ENCODE results near the gene NES.

NES gene

DNA sequence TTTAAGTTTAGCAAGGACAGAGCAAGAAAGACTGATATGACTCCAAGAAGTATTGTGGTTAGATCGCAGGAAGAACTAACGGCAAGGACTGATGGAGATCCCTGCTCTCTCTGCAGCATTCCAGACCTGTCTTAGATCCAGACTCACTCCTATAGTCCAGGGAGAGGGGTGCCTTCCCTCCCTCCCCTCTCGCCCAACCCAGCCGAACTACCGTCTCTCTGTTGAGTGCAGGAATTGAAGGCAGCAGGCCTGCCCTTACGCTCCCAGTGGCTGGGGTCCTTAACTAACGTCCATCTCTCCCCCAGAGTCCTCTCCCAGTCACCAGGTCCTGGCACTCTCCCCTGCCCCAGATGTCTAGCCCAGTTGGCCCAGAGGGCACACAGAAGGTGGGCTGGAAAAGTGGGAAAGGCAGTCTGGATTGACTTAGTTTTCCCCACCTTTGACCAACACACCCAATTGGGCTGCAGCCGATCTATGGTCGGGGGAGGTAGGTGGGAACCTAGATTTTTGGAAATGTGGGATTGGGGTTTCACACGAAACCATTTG is 27.0 kb upstream of the NES start:
- H3K4me3 ChIP-seq (ENCODE audit: low read depth, low read length): peak overlapping the region; percentile 49
- TF ChIP-seq CTCF (conservative IDR thresholded peaks at IDR 0.05; ENCODE audit: low read depth, low read length): no peak
- no peak for DNase-seq (ENCODE audit: low read depth)

DNA sequence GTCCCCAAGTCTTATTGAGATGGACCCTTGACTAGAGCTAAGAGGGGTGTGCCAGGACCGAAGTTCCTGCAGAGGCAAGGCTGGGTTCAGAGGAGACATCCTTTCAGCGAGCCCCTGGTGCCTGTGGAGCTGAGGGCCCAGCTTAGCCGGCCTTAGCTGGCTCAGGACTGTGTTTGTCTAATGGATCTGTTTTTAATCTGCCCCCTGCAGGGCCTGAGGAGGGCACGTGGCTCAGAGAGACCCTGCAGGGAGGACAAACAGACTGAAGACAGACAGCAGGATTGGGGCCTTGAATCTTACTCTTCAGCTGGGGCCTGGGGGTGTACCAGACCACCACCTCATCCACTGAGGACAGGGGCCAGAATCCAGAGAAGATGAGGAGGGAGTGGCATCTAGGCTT is 26.5 kb upstream of the NES start:
- DNase-seq (ENCODE audit: low read depth): peak; percentile 69
- peak overlapping the region; percentile 3 for H3K4me3 ChIP-seq (ENCODE audit: low read depth, low read length)
- peak; percentile 21 for TF ChIP-seq CTCF (conservative IDR thresholded peaks at IDR 0.05; ENCODE audit: low read depth, low read length)

DNA sequence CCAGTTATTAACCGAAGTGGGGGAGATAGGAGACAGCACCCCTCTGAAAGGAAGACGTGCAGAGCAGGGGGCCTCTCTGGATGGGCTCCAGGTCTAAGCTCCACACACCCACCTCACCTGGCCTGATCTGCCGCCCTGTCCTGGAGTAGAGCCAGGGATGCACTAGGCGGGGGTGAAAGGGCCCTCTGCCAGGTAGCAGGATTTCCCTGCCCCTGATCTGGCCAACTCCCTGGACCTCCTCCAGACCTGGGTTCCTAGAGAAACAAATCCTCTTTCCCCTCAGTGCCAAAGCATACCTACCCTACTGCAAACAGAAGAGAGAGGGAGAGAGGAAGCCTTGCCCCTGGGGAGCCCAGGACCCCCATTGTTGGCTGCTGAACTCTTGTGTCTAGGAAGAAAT is 26.1 kb upstream of the NES start:
- DNase-seq (ENCODE audit: low read depth): no peak
- TF ChIP-seq CTCF (conservative IDR thresholded peaks at IDR 0.05; ENCODE audit: low read depth, low read length): no peak
- H3K4me3 ChIP-seq (ENCODE audit: low read depth, low read length): peak overlapping the region; percentile 3

GRCh38 chr1:156700736-156701531 is 23.7 kb upstream of the NES start:
- no peak for DNase-seq (ENCODE audit: low read depth)
- TF ChIP-seq CTCF (conservative IDR thresholded peaks at IDR 0.05; ENCODE audit: low read depth, low read length): no peak
- no peak overlapping the region for H3K4me3 ChIP-seq (ENCODE audit: low read depth, low read length)

DNA sequence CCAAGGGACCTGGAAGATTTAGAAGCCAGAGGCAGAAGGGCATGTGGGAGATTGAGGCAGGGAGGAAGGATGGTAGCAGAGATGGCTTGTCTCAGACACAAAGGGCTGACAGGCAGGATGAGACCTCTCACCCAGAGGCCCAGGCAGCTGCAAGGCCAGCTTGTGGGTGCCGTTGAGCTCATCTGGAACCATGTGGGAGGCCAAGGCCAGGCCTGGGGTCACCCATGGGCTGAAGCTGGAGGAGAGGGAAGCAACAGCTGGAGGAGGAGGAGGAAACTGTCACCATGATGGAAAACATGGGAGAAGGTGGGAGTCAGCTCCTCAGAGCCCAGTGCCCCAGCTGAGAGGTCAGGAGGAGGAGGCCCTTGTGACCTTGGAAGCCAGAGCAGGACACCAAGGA is 21.8 kb upstream of the NES start:
- H3K4me3 ChIP-seq (ENCODE audit: low read depth, low read length): no peak overlapping the region
- DNase-seq (ENCODE audit: low read depth): no peak
- no peak for TF ChIP-seq CTCF (conservative IDR thresholded peaks at IDR 0.05; ENCODE audit: low read depth, low read length)

GRCh38 chr1:156697481-156697880 is 20.3 kb upstream of the NES start:
- TF ChIP-seq CTCF (conservative IDR thresholded peaks at IDR 0.05; ENCODE audit: low read depth, low read length): no peak
- DNase-seq (ENCODE audit: low read depth): no peak
- H3K4me3 ChIP-seq (ENCODE audit: low read depth, low read length): no peak overlapping the region

- no peak overlapping the region for H3K4me3 ChIP-seq (ENCODE audit: low read depth, low read length)
- no peak for DNase-seq (ENCODE audit: low read depth)
- no peak for TF ChIP-seq CTCF (conservative IDR thresholded peaks at IDR 0.05; ENCODE audit: low read depth, low read length)
Measured at GRCh38 chr1:156696755-156697154, 19.5 kb upstream of the NES start.
